Left lung (tissue), 10 donors: ENCODE results near the gene MCM10. TPM values are rescaled to one million over a fixed set of nuclear protein-coding genes. Genes with fewer than 3 reads are reported as not detected.
"Not testable (repeated sequence)": the region's sequence is repeated elsewhere in the genome, so short reads cannot be mapped to it uniquely, and the experiment has no call there.

ENCODE experiments used
- ATAC-seq: fragments of 200-7000 bp; cut with Tn5 transposase; one replicate; pipeline ENCODE4 v1.9.1; 2020; ENCODE audit warnings: moderate library complexity
- DNase-seq, 4 donors: peaks; one replicate each; pipeline ENCODE4 v3.0.0-alpha.2; 2013 to 2020
- H3K27ac ChIP-seq, 2 donors: fragments of 200-600 bp; sonication (generic) in 1 of 2; one replicate each; pipeline versions ENCODE4 v1.5.0 to v1.8.0; 2020 to 2021
- H3K27me3 ChIP-seq, 2 donors: fragments of 200-600 bp; sonication (generic) in 1 of 2; one replicate each; pipeline versions ENCODE4 v1.5.0 to v1.8.0; 2020 to 2021
- H3K36me3 ChIP-seq, 2 donors: fragments of 200-600 bp; sonication (generic) in 1 of 2; one replicate each; pipeline versions ENCODE4 v1.5.0 to v1.8.0; 2020 to 2021
- H3K4me1 ChIP-seq, 2 donors: fragments of 200-600 bp; one replicate each; pipeline ENCODE4 v1.8.0; 2021
- H3K4me3 ChIP-seq, 2 donors: fragments of 200-600 bp; sonication (generic) in 1 of 2; one replicate each; pipeline versions ENCODE4 v1.5.0 to v1.8.0; 2020 to 2021; ENCODE audit warnings: mild to moderate bottlenecking in 1 of 2
- H3K9me3 ChIP-seq, 2 donors: fragments of 200-600 bp; sonication (generic) in 1 of 2; one replicate each; pipeline versions ENCODE4 v1.5.0 to v1.8.0; 2020 to 2021
- CTCF ChIP-seq, 2 donors: fragments of 200-600 bp; sonication (generic) in 1 of 2; IDR thresholded peaks; one replicate each; pipeline versions ENCODE4 v1.5.0 to v1.8.0; 2021; ENCODE audit warnings: antibody characterized with exemption in 2 of 2
- intact Hi-C, 2 donors: fragments of 100-400 bp; cut with DNase I; formaldehyde crosslinking; loops; one replicate each; pipeline versions ENCODE4 v1.11.2 to v1.14.2; 2022
- polyA plus RNA-seq, 6 donors: library from polyadenylated mRNA; unstranded; fragments of 120-200 nt; gene quantifications; one replicate each; pipeline ENCODE4 v1.2.1, GENCODE V29; 2013; ENCODE audit not compliant: insufficient read length in 6 of 6
- total RNA-seq, 2 donors: library from RNA; stranded (reverse); fragmentation: NEBNext Ultra II Directional; extraction: Animal tissue kit (Norgen Biotek cat#: 25700); gene quantifications; one replicate each; pipeline ENCODE4 v1.2.1, GENCODE V29; 2021
- donor health status: DM: no; HTN: yes; CAD: no.
- donor health status: DM: no; HTN: no; CAD: no.

MCM10 gene
- total and polyA plus RNA-seq, 8 donors, result 4.2 to 13.1 (median 9.2) TPM

GRCh38 chr10:13146379-13146778, 15.0 kb upstream of the MCM10 start:
- ATAC-seq, result no peak
- intact Hi-C loops, result no loop called here

DNA sequence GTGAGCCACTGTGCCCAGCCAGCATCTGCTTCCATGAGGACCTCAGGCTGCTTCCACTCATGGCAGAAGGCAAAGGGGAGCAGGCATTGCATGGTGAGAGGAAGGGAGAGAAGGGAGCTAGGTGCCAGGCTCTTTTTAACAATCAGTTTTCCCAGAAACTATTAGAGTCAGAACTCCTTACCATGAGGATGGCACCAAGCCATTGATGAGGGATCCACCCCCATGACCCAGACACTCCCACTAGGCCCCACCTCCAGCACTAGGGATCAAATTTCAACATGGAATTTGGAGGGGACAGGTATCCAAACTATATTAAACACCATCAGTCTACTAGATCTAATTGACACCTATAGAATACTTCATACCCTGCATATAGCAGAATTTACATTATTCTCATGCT, 14.2 kb upstream of the MCM10 start:
- no peak for ATAC-seq
- TF ChIP-seq CTCF (IDR thresholded peaks at IDR 0.05), result no peak
- no peaks in the 10 kb centered on the region for H3K9me3 ChIP-seq

More at GRCh38 chr10:13146379-13146778, 15.0 kb upstream of the MCM10 start:
- Histone ChIP-seq H3K27me3 (no peaks in the 10 kb centered on the region), H3K36me3 (no peaks in the 10 kb centered on the region), H3K4me3 (no peak overlapping the region), H3K4me1 (no peaks in the 10 kb centered on the region), H3K27ac (no peak overlapping the region), H3K9me3 (no peaks in the 10 kb centered on the region)
- no peak for TF ChIP-seq CTCF (IDR thresholded peaks at IDR 0.05)
- DNase-seq, result no peak

DNA sequence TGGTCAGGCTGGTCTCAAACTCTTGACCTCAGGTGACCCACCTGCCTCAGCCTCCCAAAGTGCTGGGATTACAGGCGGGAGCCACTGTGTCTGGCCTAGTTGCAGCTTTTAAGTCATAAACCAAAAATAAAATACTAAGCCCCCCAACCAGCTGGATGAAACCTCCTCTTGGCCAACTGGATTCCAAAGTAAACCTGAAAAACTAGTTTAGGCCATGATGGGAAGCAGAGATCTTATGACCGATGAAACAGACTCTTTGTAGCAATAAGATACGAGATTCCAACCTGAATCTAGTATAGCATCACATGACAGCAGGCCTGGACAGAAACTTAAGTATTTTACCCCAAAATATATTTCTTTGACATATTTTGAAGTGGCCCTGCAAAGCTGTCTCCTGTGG, 9.1 kb upstream of the MCM10 start:
- H3K4me3 ChIP-seq, result no peak overlapping the region
- H3K27me3 ChIP-seq, result no peaks in the 10 kb centered on the region
- intact Hi-C loops, result no loop called here
- no peak overlapping the region for H3K27ac ChIP-seq
- H3K4me1 ChIP-seq, result no peaks in the 10 kb centered on the region
- ATAC-seq, result no peak
- no peaks in the 10 kb centered on the region for H3K36me3 ChIP-seq
- DNase-seq, result no peak
- no peaks in the 10 kb centered on the region for H3K9me3 ChIP-seq
- TF ChIP-seq CTCF (IDR thresholded peaks at IDR 0.05), result no peak

More for the DNA sequence above, 14.2 kb upstream of the MCM10 start:
- Histone ChIP-seq H3K4me1 (no peaks in the 10 kb centered on the region), H3K27me3 (no peaks in the 10 kb centered on the region), H3K4me3 (no peak overlapping the region), H3K36me3 (no peaks in the 10 kb centered on the region), H3K27ac (no peak overlapping the region)
- intact Hi-C loops, result no loop called here
- no peak for DNase-seq

GRCh38 chr10:13155860-13156259, 5.5 kb upstream of the MCM10 start:
- H3K9me3 ChIP-seq, H3K36me3 ChIP-seq, DNase-seq, H3K27ac ChIP-seq, H3K4me3 ChIP-seq, ATAC-seq, H3K4me1 ChIP-seq, H3K27me3 ChIP-seq, intact Hi-C loops: not testable (repeated sequence)

- no peak overlapping the region for H3K27ac ChIP-seq
- intact Hi-C loops, result no loop called here
- ATAC-seq, result no peak
- no peak for TF ChIP-seq CTCF (IDR thresholded peaks at IDR 0.05)
- no peaks in the 10 kb centered on the region for H3K9me3 ChIP-seq
- DNase-seq, result peak in 1 of 4 donors; percentile 80
- H3K4me1 ChIP-seq, result peaks cover 0 to 16% of the 10 kb centered on the region in 2 donors
- H3K27me3 ChIP-seq, result no peaks in the 10 kb centered on the region
- H3K4me3 ChIP-seq, result peak overlapping the region; percentile 11 to 19
- H3K36me3 ChIP-seq, result no peaks in the 10 kb centered on the region
These were observed 3.0 kb upstream of the MCM10 start for GRCh38 chr10:13158401-13158800.

DNA sequence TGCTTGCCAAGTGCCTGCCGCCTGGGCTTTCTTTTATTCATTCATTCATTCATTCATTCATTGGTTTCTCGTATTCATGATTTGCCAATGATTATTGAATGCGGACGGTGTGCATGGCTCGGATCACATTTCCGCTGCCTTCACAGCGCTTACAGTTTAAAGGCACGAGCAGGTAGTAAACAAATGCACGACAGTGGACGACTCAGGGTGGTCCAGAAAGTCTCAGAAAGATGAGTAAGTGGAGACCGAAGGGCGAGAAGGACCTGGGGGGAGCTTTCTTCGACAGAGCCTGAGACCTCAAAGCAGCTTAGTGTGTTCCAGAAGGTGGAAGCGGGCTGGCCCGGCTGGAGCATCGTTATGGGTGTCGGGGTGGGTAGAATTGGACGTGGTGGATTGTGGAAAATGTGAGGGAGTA, 506 bp downstream of the MCM10 start:
- DNase-seq (no peak), ATAC-seq (no peak)
- peaks cover 0 to 16% of the 10 kb centered on the region in 2 donors for H3K4me1 ChIP-seq
- H3K9me3 ChIP-seq, result no peaks in the 10 kb centered on the region
- intact Hi-C loops, result no loop called here
- TF ChIP-seq CTCF (IDR thresholded peaks at IDR 0.05), result no peak
- peak overlapping the region; percentile 32 to 50 for H3K4me3 ChIP-seq
- no peaks in the 10 kb centered on the region for H3K27me3 ChIP-seq
- H3K36me3 ChIP-seq, result no peaks in the 10 kb centered on the region
- no peak overlapping the region for H3K27ac ChIP-seq
